ENCODE results near the gene RENBP.

DNA sequence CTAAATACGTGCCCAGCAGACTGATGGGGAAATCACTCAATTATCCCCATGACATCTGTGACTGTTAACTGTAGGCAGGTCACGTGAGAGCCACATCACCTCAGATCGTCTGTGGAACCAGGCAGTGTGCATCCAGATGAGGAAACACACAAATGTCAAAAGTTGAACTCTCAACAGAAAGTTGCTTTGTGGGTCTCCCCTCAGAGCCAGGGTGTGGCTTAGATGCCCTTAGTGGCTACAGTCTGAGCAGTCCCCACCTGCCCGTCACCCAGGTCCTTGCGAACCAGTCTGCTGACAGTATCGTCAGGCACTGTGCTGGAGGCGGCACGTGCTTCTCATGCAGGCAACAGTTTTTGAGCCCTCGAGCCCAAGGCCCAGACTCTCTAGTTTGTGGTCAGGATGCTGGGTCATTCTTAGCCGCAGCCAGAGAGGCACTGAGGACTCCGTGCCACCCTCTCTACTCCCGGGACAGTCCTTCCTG is 38.9 kb upstream of the RENBP start:
- TF ChIP-seq, protein P1, sequence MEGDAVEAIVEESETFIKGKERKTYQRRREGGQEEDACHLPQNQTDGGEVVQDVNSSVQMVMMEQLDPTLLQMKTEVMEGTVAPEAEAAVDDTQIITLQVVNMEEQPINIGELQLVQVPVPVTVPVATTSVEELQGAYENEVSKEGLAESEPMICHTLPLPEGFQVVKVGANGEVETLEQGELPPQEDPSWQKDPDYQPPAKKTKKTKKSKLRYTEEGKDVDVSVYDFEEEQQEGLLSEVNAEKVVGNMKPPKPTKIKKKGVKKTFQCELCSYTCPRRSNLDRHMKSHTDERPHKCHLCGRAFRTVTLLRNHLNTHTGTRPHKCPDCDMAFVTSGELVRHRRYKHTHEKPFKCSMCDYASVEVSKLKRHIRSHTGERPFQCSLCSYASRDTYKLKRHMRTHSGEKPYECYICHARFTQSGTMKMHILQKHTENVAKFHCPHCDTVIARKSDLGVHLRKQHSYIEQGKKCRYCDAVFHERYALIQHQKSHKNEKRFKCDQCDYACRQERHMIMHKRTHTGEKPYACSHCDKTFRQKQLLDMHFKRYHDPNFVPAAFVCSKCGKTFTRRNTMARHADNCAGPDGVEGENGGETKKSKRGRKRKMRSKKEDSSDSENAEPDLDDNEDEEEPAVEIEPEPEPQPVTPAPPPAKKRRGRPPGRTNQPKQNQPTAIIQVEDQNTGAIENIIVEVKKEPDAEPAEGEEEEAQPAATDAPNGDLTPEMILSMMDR (IDR thresholded peaks at IDR 0.05), result no peak
- TF ChIP-seq POLR2AphosphoS5 (IDR thresholded peaks at IDR 0.05) (no peak), POLR2A (IDR thresholded peaks at IDR 0.05) (no peak), EP300 (IDR thresholded peaks at IDR 0.05; ENCODE audit: low read depth) (no peak)
